HG02610 (cell line): Measurements from ENCODE around the gene RASD2.

Source experiments
- ATAC-seq: cut with Tn5 transposase; IDR thresholded peaks from one replicate; pipeline ENCODE4 v1.9.1; 2021; ENCODE audit warnings: mild to moderate bottlenecking, moderate library complexity; ENCODE audit not compliant: unreplicated experiment

RASD2 gene

DNA sequence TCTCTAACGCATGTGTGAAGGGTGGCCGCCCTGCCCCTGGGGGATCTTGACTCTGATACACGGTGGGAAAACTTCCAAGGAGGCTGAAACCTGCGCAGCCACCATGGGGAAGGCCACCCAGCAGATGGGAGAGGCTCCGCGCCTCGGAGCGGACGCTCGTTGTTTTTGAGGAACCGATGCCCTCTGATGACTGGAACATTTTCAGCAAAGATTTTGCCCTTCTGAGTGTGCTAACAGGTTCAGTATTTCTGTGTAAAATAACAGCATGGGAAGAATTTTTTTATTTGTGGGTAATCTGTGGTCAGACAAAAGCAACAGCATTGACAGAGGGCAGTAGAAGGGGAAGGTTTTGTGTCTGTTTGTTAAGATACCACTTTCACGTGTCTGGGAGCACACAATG lies 59.8 kb downstream of the RASD2 start:
- no peak for ATAC-seq

DNA sequence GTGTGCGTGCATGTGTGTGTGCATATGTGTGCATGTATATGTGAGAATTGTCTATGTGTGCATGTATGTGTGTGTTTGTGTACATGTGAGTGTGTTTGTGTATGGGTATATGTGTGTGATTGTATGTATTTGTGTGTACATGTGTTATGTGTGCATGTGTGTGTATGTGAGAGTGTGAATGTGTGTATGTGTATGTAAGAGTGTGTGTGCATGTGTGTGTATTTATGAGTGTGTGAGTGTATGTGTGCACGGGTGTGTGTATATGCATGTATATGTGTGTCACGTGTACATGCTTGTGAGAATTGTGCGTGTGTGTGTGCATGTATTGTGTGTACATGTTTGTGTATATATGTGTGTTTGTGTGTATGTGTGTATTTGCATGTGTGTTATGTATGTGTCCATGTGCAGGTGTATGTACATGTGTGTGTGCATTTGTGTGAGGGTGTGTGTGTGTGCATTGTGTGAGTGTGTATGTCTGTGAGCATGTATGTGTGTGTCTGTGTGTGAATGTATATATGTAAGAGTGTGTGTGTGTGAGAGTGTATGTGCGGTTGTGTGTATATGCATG lies 60.5 kb downstream of the RASD2 start:
- ATAC-seq: no peak

DNA sequence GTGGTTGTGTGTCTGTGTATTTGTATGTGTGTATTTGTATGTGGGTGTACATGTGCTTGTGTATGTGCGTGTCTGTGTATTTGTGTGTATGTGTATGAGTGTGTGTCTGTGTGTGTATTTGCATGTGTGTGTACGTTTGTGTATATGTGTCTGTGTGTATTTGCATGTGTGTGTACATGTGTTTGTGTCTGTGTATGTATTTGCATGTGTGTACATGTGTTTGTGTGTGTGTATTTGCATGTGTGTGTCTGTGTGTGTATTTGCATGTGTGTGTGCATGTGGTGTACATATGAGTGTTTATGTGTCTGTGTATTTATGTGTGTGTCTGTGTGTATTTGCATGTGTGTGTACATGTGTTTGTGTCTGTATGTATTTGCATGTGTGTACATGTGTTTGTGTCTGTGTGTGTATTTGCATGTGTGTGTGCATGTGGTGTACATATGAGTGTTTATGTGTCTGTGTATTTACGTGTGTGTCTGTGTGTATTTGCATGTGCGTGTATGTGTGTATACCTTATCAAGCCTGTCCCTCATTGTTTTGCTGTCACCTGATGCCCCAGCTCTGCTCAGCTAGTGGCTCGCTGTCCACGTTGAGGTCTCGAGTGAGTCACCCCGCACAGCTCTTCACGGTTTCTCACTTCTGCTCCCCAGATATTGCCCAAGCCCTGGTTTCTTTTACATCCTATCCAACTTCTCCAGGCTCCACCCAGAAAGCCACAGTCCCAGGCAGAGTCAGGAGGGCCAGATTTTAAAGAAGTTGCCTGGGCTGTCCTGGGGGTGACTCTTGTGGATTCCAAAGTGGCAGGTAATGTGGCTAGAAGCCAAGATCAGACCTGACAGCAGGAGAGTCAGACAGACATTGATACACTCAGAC lies 61.3 kb downstream of the RASD2 start:
- ATAC-seq: no peak
